Heart left ventricle (tissue), 16 donors: Measurements from ENCODE around the gene PIAS4. TPM values are rescaled to one million over a fixed set of nuclear protein-coding genes. Genes with fewer than 3 reads are reported as not detected.

Experiments used
- ATAC-seq, 4 donors: fragments of 200-7000 bp; cut with Tn5 transposase; one replicate each; pipeline ENCODE4 v1.9.1; 2020 to 2022; ENCODE audit warnings: moderate library complexity in 4 of 4, mild to moderate bottlenecking in 3 of 4, moderate number of reproducible peaks in 1 of 4
- DNase-seq, 5 donors: peaks; one replicate each; pipeline ENCODE4 v3.0.0-alpha.2; 2020
- H3K27ac ChIP-seq, 12 donors: fragments of 200-600 bp; sonication (generic) in 4 of 12; one replicate each; pipeline versions ENCODE4 v1.5.0 to v1.8.0; 2016 to 2022; ENCODE audit warnings: mild to moderate bottlenecking in 2 of 12
- H3K27me3 ChIP-seq, 9 donors: fragments of 200-600 bp; sonication (generic) in 2 of 9; one replicate each; pipeline versions ENCODE4 v1.5.1 to v1.8.0; 2016 to 2022; ENCODE audit warnings: mild to moderate bottlenecking in 3 of 9
- H3K36me3 ChIP-seq, 9 donors: fragments of 200-600 bp; sonication (generic) in 2 of 9; one replicate each; pipeline versions ENCODE4 v1.5.0 to v1.8.0; 2018 to 2022; ENCODE audit warnings: mild to moderate bottlenecking in 2 of 9
- H3K4me1 ChIP-seq, 12 donors: fragments of 200-600 bp; sonication (generic) in 4 of 12; one replicate each; pipeline versions ENCODE4 v1.5.0 to v1.8.0; 2016 to 2022; ENCODE audit warnings: mild to moderate bottlenecking in 3 of 12
- H3K4me3 ChIP-seq, 12 donors: fragments of 200-600 bp; sonication (generic) in 4 of 12; one replicate each; pipeline versions ENCODE4 v1.5.0 to v1.8.0; 2017 to 2022; ENCODE audit warnings: mild to moderate bottlenecking in 9 of 12, moderate library complexity in 4 of 12
- H3K9me3 ChIP-seq, 12 donors: fragments of 200-600 bp; sonication (generic) in 4 of 12; one replicate each; pipeline versions ENCODE4 v1.5.0 to v1.8.0; 2016 to 2022; ENCODE audit warnings: mild to moderate bottlenecking in 1 of 12
- POLR2A ChIP-seq, 2 donors: fragments of 450-650 bp; IDR thresholded peaks; one replicate each; pipeline ENCODE4 v1.6.1; 2017; ENCODE audit warnings: antibody characterized with exemption in 2 of 2, mild to moderate bottlenecking in 2 of 2, moderate library complexity in 2 of 2
- WGBS, 4 donors: extraction: QIAGEN DNeasy Blood & Tissue Kit in 2 of 4; methylation state at CpG; one replicate each; pipeline versions ENCODE4 v1.1.5 to v1.1.7; 2013 to 2018; 5-methylcytosine and 5-hydroxymethylcytosine counted together
- intact Hi-C, 10 donors: fragments of 100-400 bp; cut with DNase I; formaldehyde crosslinking; loops; one replicate each; pipeline versions ENCODE4 v1.11.1 to v1.14.2; 2022
- polyA plus RNA-seq, 2 donors: library from polyadenylated mRNA; stranded (reverse); fragments of 200-250 nt; gene quantifications; one replicate each; pipeline ENCODE4 v1.2.3, GENCODE V29; 2013
- total RNA-seq, 9 donors: library from RNA; depleted of rRNA in 2 of 9; stranded (reverse); fragments of >200 nt in 2 of 9; fragmentation: NEBNext Ultra II Directional in 3 of 9; extraction: Animal tissue kit (Norgen Biotek cat#: 25700) in 3 of 9; gene quantifications; one replicate each; pipeline versions ENCODE4 v1.1.0 to v1.2.4, GENCODE V29; 2016 to 2023
- TF ChIP-seq, protein P1 (sequence below), 12 donors: fragments of 200-600 bp; sonication (generic) in 4 of 12; IDR thresholded peaks; one replicate each; pipeline versions ENCODE4 v1.5.0 to v1.8.0; 2018 to 2022; ENCODE audit warnings: antibody characterized with exemption in 12 of 12, mild to moderate bottlenecking in 5 of 12
- donor health status: ischemic (EF 13 %, LVEDD 7.1; RV severe dilation, severe dysfunction).
- donor health status: healthy with polysubstance abuse.
- donor health status: DM: no; HTN: yes; CAD: no.
- donor health status: DM: no; HTN: no; CAD: no.
- donor health status: ischemic (EF 25% LVEDD 6.9; RV normal size, moderate dysfunction).
- donor health status: ischemic (EF 25% LVEDD 5.7; RV mildly dilated, moderate dysfunction).
- donor health status: healthy.
- donor health status: DM: yes; HTN: yes; CAD: no.
- donor health status: ischemic (EF 35%, LVEDD 5.7; RV mildly dilated, moderate dysfunction).
- donor health status: nonischemic (EF 11% LVEDD 7.7; RV severe dilation, severe dysfunction).
- donor health status: DM: yes; HTN: yes; CAD: no.
- donor health status: PGD.
- donor health status: ischemic (EF 29% LVEDD 5.4; RV normal size, mild dysfunction).
- donor health status: nonischemic (EF 23%, LVEDD 6.1; RV moderate dilation, normal function).

Gene PIAS4
- total and polyA plus RNA-seq, 11 donors: 12.3 to 19.1 (median 15.3) TPM

GRCh38 chr19:4018140-4018613 is 10.6 kb downstream of the PIAS4 start:
- DNase-seq (no peak), ATAC-seq (no peak)
- intact Hi-C loops: loop anchor here in 6 of 10 donors (5.0 to 10.0 kb wide), 5 partner anchors 34 to 107 kb away; partner anchors contain the start of gene MAP2K2 (in 1 of the 6)
- Histone ChIP-seq H3K27me3 (no peaks in the 10 kb centered on the region), H3K4me3 (no peak overlapping the region), H3K9me3 (peaks cover 0 to 13% (median 0%) of the 10 kb centered on the region in 12 donors), H3K27ac (peak overlapping the region in 1 of 12 donors; percentile 53), H3K36me3 (peaks cover 0 to 48% (median 23%) of the 10 kb centered on the region in 9 donors), H3K4me1 (peaks cover 0 to 56% (median 23%) of the 10 kb centered on the region in 12 donors)
- WGBS, 4 donors: 89 to 91% (median 91%) methylated on average over 14 to 22 of the region's 22 CpGs
- TF ChIP-seq, protein P1, sequence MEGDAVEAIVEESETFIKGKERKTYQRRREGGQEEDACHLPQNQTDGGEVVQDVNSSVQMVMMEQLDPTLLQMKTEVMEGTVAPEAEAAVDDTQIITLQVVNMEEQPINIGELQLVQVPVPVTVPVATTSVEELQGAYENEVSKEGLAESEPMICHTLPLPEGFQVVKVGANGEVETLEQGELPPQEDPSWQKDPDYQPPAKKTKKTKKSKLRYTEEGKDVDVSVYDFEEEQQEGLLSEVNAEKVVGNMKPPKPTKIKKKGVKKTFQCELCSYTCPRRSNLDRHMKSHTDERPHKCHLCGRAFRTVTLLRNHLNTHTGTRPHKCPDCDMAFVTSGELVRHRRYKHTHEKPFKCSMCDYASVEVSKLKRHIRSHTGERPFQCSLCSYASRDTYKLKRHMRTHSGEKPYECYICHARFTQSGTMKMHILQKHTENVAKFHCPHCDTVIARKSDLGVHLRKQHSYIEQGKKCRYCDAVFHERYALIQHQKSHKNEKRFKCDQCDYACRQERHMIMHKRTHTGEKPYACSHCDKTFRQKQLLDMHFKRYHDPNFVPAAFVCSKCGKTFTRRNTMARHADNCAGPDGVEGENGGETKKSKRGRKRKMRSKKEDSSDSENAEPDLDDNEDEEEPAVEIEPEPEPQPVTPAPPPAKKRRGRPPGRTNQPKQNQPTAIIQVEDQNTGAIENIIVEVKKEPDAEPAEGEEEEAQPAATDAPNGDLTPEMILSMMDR (IDR thresholded peaks at IDR 0.05): no peak
- TF ChIP-seq POLR2A (IDR thresholded peaks at IDR 0.05): no peak

- no peak for DNase-seq
- TF ChIP-seq POLR2A (IDR thresholded peaks at IDR 0.05): no peak
- TF ChIP-seq, protein P1 (IDR thresholded peaks at IDR 0.05): no peak
Observed at GRCh38 chr19:4018775-4019504, 11.4 kb downstream of the PIAS4 start.

DNA sequence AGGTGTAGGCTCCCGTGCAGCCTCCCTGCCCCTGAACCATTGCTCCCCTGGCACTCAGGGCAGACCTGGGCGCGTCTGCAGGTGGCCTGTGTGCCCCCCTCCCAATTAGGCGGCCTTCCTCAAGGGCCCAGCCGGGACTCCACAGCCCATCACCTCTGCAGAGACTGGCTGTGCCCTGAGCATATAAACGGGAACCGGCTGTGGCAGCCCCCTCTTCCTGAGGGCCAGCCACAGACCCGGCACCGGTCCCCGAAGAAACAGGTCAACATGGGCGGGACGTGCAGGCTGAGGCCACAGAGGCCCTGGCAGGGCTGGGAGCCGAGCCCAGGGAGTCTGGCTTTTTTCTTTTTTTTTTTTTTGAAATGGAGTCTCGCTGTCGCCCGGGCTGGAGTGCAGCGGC is 12.0 kb downstream of the PIAS4 start:
- TF ChIP-seq, protein P1 (IDR thresholded peaks at IDR 0.05): no peak
- TF ChIP-seq POLR2A (IDR thresholded peaks at IDR 0.05): no peak
- WGBS, 4 donors: 57 to 66% (median 62%) methylated on average over 6 to 17 of the region's 17 CpGs
- no peak overlapping the region for H3K4me3 ChIP-seq
- no peaks in the 10 kb centered on the region for H3K27me3 ChIP-seq
- peaks cover 0 to 45% (median 20%) of the 10 kb centered on the region in 9 donors for H3K36me3 ChIP-seq
- ATAC-seq (peak in 1 of 4 donors; percentile 27), DNase-seq (peak in 1 of 5 donors; percentile 60)
- intact Hi-C loops: loop anchor here in 6 of 10 donors (5.0 to 10.0 kb wide), 5 partner anchors 33 to 105 kb away; partner anchors contain the start of gene MAP2K2 (in 1 of the 6)
- peaks cover 0 to 55% (median 19%) of the 10 kb centered on the region in 12 donors for H3K4me1 ChIP-seq
- H3K9me3 ChIP-seq: peaks cover 0 to 13% (median 0%) of the 10 kb centered on the region in 12 donors
- peak overlapping the region in 3 of 12 donors; percentile 39 to 53 (median 42) for H3K27ac ChIP-seq

More at GRCh38 chr19:4018775-4019504, 11.4 kb downstream of the PIAS4 start:
- peaks cover 0 to 13% (median 0%) of the 10 kb centered on the region in 12 donors for H3K9me3 ChIP-seq
- H3K4me3 ChIP-seq: no peak overlapping the region
- peaks cover 0 to 45% (median 20%) of the 10 kb centered on the region in 9 donors for H3K36me3 ChIP-seq
- peak overlapping the region in 2 of 12 donors; percentile 42 to 53 for H3K27ac ChIP-seq
- no peak for ATAC-seq
- WGBS, 4 donors: 91 to 93% (median 92%) methylated on average over 16 to 19 of the region's 19 CpGs
- peaks cover 0 to 56% (median 24%) of the 10 kb centered on the region in 12 donors for H3K4me1 ChIP-seq
- intact Hi-C loops: loop anchor here in 6 of 10 donors (5.0 to 10.0 kb wide), 5 partner anchors 33 to 106 kb away; partner anchors contain the start of gene MAP2K2 (in 1 of the 6)
- H3K27me3 ChIP-seq: no peaks in the 10 kb centered on the region
